DMS53 treated with DMSO at 0.1 percent for 48 hours (cell line): ENCODE results near the gene PEAR1.
"Not testable (repeated sequence)": the region's sequence is repeated elsewhere in the genome, so short reads cannot be mapped to it uniquely, and the experiment has no call there.

Experiments used
- DNase-seq: peaks from one replicate; lab custom pipeline; 2025; ENCODE audit not compliant: unreplicated experiment; lab: John Stamatoyannopoulos, UW

PEAR1 gene

DNA sequence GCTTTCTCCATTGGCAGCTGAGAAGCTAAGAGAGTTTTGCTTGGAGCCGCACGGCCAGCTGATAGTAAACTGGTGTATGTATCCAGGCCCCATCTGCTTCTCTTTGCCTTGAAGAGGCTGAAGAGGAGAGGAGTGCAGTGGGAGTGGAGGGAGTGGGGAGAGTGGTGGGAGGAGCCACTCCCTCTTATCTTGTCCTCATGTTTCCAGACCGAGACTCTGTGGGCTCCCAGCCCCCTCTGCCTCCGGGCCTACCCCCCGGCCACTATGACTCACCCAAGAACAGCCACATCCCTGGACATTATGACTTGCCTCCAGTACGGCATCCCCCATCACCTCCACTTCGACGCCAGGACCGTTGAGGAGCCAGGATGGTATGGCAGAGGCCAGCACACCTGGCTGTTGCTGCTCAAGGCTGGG, 20.9 kb downstream of the PEAR1 start:
- DNase-seq: no peak

DNA sequence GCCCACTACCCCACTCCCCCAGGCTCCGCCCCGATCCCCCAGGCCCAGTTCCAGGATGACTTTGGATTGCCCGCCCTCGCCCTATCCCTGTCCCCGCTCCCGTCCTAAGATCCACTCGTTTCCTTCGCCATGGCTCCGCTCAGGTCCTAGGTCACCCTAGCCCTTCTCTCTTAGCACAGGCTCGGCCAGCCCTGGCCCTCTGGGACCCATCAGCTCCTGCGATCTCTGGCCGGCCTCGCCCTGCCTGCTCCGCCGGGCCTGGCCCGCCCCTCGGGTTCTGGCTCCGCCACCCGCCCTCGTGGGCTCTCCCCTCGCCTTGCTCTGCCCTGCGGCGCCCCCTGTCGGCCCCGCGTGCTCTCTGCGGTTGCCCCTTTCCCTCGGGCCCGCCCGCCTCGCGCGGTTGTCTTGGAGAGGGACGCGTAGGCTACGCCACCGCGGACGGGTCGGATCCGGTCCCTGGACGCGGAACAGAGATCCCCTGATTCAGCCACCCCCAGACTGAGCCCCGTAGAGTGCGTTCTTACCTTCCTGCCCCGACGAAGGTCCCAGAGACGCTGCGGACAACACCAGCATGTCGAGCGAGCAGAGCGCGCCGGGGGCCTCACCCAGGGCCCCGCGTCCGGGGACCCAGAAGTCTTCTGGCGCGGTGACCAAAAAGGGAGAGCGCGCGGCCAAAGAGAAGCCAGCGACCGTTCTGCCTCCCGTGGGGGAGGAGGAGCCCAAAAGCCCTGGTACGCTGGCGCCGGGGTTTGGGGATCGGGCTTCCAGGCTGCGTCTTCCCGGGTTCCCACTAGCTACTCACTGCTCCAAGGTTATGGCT, 26.9 kb downstream of the PEAR1 start, which contains the start of gene LRRC71:
TSS of gene LRRC71 (plus strand) at position 400 of the 820 bp plus-strand sequence. CDS start at position 572, 172 bp downstream.
- peak; percentile 65 for DNase-seq

DNA sequence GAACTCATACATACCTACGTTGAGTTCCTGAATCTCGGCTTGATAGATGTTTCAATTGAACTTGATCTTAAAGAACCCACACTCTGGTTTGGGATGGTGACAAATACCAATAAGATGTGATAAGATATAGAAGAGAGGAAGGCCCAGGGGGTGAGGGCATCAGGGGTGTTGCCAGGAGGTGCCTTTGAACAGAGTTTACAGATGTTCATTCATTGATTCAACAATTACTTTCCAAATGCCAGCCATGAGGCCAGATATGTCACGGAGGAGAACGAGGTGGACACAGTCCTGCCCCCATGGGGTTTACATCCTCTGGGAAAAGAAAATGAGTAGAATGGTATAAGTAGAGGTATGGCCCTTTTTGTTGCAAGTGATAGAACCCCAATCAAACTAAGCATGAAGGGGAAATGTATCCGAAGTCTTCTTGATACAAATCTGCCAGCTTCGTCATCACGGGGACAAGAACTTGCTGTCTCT, 27.6 kb downstream of the PEAR1 start:
- DNase-seq: no peak

DNA sequence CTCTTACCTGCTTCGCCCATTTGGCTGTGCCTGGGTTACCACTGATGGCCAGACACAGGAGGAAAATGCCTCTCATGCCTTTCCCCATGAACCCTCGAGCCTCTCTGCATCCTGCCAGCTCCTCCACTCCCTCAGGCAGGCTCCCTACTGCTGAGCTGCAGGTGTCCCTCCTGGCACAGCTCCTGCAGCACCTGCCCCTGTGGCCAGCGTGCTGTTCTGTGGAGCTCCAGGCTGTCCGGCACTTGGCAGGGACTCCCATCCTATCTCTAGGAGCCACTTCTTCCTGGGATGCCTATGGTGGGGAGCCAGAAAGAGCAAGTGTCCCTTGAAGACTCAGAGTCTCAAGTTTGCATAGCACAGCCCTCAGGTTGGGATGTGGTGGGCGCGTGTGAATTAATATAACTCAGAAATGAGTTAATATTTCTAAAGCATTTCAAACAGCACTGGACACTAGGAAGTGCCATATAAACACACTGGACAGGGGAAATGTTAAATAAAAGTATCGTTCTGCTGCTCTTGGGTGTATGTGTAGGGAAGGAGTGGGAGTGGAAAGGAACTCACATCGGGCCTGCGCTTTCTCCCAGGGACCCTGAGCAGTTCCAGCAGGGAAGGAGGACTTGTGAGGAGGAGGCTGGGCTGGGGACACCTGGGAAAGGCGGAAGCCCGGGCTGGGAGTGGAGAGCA, 29.6 kb downstream of the PEAR1 start:
- DNase-seq: peak; percentile 47

DNA sequence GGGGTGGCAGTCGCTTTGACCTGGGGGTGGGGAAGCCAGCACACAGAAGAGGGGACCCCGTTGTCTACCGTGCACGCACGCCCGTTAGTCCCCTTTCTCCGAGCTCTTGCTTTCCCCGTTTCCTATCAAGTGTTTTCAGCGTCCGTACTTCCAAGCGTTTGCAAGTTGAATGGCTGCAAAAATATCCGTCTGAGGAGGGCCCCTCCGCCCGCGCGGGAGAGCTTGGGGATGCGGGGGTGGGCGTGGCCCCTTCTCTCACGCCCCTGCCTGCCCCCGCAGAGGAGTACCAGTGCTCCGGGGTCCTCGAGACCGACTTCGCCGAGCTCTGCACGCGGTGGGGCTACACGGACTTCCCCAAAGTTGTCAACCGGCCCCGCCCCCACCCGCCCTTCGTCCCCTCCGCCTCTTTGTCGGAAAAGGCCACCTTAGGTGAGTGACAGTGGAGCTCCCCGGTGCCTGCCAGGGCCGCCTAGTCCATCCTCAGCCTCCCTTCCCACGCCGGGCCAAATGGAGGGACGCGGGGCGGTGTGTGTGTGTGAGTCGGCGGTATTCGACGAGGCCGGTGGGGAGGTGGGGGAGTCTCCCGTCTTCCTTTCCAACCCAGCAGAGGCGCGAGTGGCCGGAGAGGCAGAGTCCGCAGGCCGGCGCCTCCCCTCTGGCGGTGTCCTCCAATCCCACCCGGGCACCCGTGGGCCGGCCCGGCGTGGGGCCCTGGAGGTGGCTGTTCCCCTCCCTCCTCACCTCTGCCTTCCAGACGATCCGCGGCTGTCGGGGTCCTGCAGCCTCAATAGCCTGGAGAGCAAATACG, 30.4 kb downstream of the PEAR1 start:
- no peak for DNase-seq

DNA sequence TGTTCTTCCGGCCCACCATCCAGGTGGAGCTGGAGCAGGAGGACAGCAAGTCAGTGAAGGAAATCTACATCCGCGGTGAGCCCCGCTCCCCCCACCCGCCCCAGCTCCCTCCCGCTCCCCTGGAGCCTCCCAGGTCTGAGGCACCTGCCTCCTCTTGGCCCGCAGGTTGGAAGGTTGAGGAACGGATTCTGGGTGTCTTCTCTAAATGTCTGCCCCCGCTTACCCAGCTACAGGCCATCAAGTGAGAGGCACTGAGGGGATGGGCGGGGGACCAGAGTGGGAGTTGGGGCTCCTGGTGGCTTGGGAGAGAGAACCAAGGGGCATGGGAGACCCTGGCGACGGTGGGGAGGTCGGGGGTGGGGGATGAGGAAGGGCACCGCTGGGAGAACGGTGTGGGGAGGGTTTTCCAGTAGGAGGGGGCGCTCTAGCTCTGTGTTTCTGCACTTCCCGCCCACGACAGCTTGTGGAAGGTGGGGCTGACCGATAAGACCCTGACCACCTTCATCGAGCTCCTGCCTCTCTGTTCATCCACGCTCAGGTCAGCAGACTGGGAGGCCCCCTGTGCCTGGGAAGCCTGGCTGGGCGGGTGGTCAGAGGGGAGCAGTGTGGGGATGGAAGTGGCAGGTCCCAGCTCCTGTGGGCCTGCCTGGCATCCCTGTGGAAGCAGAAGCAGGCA, 31.1 kb downstream of the PEAR1 start:
- no peak for DNase-seq

DNA sequence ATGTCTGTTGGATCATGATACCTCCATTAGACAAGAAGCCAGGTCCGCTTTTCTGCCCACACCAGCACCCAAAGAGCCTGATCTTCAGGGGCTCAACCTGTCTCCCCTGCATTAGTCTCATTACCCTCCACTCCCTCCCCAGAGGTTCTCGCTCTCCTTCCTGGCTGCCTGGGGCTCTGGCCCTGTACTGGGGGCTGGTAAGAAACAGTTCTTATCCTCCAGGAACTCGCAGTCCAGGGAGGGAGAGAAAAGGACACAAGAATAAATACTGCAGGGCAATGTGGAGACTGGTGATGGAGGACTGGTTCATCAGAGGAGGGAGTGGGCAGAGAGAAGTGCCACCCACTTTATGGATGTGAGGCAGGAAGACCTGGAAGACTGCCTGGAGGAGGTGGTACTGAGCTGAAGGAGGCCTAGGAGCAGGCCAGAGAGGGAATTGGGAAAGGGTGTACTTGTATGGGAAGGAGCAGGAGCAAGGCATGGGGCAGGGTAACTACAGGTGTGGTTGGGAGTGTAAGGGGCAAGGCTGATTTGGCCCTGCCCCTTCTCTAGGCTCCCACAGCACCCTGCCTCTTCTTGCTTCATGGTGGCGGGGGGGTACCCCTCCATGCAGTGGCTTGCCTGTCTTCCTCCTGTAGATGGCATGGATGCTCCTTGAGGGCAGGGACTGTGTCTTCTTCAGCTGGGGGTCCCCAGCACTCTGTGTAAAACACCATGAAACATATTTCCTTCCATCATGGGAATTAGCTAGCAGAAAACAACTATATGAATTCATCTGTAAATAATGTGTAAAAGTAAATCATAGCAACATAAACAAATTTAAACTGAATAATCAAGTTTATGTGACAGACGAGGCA, 31.9 kb downstream of the PEAR1 start:
- DNase-seq: no peak

DNA sequence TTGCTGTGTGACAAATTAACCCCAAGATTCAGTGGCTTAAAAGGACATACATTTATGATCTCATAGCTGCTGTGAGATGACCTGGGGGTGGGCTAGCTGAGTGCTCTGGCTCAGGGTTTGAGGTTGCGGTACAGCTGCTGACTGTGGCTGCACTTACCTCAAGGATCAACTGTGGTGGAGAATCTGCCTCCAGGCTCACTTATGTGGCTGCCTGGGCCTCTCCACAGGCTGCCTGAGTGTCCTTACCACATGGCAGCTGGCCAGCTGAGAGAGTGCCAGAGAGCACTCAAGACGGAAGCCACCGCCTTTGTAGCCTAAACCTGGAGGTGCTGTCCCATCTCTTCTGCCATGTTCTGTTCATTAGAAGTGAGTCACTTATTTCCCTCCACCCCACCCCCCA, 32.7 kb downstream of the PEAR1 start:
- DNase-seq: peak; percentile 36

DNA sequence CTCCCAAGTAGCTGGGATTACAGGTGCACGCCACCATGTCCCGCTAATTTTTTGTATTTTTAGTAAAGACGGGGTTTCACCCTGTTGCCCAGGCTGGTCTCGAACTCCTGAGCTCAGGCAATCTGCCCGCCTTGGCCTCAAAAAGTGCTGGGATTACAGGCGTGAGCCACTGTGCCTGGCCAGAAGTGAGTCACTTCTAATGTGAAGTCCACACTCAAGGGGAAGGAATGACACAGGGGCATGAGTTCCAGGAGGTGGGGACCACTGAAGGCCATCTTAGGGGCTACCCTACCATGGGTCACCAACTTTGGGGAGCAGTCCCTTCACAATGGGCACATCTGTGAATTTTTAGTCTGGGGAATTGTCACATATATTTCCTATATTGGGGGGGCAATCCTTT, 33.2 kb downstream of the PEAR1 start:
- not testable (repeated sequence) for DNase-seq

DNA sequence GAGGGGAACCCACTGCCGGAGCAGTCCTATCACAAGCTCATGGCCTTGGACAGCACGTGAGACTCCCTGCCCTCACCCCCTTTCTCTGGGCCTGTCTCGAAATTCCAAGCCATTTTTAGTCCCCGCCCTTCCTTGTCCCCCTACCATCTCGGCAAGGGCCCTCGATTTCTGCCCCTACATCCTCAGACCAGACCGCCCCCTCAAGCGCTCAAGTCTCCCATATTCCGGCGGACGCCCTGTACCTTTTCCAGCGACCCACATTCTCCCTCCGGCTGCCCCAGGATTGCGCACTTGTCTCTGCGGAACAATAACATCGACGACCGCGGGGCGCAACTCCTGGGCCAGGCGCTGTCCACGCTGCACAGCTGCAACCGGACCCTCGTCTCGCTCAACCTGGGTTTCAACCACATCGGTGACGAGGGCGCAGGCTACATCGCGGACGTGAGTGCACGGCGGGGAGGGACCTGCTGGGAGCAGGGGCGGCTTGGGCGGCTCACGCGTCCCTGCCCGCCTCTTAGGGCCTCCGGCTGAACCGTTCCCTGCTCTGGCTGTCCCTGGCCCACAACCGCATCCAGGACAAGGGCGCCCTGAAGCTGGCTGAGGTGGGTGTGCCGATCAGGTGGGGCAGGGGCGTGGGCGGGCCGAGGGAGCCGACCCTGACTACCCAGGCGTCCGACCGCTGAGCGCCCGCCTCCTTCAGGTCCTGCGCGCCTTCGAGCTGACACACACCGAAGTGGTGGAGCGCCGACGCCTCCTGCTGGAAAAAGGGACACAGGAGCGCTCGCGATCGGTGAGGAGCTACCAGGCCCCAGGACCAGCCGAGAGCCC, 33.9 kb downstream of the PEAR1 start:
- peak; percentile 52 for DNase-seq

DNA sequence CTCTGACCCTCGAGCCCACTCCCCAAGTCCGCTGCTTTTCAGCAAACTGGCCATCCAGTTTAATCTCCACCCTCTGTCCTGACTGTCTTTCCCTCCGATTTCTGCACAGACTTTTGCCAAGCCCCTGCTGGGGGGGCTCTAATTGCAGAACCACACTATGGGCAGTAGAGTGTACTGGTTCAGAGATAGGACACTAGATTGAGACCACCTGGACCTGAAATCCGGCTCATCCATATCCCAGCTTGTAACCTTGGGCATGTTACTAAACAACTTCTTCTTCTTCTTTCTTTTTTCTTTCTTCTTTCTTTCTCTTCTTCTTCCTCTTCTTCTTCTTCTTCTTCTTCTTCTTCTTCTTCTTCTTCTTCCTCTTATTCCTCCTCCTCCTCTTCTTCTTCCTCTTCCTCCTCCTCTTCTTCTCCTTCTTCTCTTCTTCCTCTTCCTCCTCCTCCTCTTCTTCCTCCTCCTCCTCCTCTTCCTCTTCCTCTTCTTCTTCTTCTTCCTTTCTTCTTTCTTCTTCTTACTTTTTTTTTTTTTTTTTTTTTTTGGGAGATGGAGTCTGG, 34.6 kb downstream of the PEAR1 start:
- DNase-seq: no peak

DNA sequence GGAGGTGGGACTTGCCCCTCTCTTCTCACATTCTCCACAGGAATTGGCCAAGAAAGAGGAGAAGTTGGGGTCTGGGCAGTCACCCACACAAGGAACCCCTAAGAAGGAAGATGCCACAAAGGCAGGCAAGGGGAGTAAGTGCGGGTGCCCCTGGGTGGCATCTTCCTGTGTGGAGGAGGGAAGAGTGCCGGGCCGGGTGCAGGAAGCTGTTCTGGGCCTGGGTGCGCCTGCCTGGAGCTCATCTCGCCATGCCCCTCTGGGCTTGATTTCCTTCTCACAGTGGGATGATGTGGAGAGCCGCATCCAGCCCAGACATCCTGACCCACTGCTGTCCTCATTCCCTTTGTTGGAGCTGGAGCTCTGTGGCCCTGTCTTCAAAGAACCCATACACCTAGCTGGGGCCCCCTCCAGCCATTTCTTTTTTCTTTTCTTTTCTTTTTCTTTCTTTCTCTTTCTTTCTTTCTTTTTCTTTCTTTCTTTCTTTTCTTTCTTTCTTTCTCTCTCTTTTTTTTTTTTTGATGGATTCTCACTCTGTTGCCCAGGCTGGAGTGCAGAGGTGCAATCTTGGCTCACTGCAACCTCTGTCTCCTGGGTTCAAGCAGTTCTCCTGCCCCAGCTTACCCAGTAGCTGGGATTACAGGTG, 36.2 kb downstream of the PEAR1 start:
- no peak for DNase-seq

DNA sequence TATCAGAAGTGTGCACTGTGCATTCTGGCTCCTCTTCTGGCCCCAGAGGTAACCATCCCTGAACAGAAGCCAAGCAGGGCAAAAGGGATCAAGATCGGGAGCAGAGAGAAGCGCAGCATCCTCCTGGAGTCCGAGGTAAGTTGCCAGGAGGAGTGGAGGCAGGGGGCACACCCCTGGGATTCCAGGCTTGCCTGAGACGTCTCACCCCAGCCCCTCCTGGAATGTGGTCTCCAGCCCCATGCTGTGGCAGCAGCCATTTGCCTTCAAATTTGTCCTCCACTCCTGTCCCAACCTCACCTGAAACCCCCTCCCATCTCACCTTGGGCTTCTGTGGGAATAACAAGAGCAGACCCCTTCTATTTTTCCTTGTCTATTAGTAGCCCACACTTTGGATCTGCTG, 37.0 kb downstream of the PEAR1 start:
- no peak for DNase-seq

DNA sequence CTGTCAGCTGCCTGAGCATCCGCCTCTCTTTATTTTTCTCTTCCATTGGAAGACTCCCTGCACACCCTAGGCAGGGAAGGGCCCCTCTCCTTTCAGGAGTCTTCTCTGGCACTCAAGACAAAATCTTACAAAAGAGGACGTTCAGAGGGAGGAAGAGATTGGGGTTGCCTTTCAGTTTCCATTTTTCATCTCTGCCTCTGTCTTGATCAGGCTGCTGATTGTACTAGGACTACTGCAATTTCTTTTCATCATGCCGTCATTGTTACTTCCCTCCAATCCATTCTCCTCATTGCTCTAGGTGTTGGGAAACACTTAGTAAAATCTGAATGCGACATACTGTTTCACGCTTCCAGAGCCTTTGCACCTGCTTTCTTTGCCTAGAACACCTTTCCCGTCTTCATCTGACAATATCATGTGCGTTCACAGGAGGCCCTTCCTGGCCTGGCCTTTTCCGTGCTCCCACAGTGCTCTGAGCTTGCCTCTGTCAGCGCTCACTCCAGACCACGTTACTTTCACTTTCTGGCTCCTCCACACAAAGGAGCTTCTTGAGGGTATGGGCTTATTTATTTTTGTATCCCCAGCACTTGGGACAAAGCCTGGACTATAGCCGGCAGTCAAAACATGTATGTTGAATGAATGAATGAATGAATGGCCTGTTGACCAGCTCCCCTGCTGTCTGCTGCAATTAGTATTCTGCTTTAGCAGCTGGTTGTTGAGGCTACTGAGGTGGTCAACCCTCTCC, 37.9 kb downstream of the PEAR1 start:
- no peak for DNase-seq

DNA sequence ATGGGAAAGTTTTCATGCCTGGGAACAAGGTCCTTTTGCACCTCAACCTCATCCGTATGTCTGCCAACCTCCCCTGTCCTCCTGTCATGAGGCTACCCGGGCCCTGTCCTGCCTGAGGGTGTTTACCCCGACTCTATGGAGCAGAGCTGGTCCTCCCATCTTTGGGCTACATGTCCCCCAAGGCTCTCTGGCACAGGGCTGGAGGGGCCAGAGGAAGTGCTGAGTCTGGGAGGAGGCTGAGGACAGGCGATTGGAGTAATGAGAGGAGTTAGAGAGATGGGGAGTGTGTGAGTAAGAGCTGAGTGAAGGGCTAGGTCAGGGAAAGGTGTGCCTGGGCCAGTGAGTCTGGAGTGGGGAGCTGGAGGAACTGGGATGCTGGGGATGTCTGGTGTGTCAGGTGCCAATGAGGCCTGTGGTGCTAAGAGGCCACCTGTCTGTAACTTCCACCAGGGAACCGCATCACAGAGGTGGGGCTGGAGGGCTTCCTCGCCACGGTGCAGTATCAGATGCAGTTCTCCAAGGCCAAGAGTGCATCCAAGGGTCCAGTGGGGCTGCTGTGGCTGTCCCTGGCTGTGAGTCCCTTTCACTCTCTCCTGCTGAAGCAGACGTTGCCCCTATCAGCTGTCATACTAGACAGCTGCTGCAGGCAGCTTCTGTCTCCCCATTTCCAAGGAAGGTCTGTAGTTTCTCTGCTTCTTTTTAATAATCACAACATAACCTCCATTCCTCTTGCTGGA, 38.6 kb downstream of the PEAR1 start:
- no peak for DNase-seq

DNA sequence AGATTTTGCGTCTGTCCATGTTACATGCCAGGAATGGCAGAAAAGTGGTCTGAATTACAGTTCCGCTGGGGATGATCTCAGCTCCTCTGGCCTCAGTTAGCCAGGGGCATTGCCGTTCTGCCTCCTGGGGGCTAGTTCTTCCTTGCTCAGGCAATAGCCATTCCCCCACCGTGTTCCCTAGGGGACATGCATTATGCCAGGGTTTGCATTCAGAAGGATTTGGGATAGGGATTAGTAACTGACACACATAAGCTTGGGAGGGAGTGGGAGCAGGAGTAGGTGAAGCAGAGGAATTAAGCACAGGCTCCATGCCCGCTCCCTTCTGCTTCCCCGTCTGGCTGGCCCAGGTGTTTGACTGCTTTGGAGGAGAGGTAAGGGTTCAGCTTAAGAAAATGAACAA, 39.6 kb downstream of the PEAR1 start:
- DNase-seq: no peak
